Esophagus muscularis mucosa (tissue), 3 donors: ENCODE results near the gene AHSG.

ENCODE experiments used
- POLR2A ChIP-seq: fragments of 450-650 bp; IDR thresholded peaks from one replicate; pipeline ENCODE4 v1.6.1; 2017; ENCODE audit warnings: antibody characterized with exemption, moderate library complexity, mild to moderate bottlenecking, low read depth
- POLR2AphosphoS5 ChIP-seq, 2 donors: sonication (generic); formaldehyde crosslinking; IDR thresholded peaks; one replicate each; pipeline ENCODE4 v1.6.1; 2017; ENCODE audit warnings: antibody characterized with exemption in 2 of 2
- TF ChIP-seq, protein P1 (sequence below), 3 experiments: fragments of 200-600 bp in 2 of 3; fragments of 450-650 bp in 1 of 3; sonication (generic) in 2 of 3; IDR thresholded peaks; one replicate each; pipeline ENCODE4 v1.5.1; 2017 to 2019; ENCODE audit warnings: antibody characterized with exemption in 3 of 3, mild to moderate bottlenecking in 2 of 3, moderate library complexity in 1 of 3

GRCh38 chr3:186590580-186591295, 22.1 kb upstream of the AHSG start:
- TF ChIP-seq, protein P1, sequence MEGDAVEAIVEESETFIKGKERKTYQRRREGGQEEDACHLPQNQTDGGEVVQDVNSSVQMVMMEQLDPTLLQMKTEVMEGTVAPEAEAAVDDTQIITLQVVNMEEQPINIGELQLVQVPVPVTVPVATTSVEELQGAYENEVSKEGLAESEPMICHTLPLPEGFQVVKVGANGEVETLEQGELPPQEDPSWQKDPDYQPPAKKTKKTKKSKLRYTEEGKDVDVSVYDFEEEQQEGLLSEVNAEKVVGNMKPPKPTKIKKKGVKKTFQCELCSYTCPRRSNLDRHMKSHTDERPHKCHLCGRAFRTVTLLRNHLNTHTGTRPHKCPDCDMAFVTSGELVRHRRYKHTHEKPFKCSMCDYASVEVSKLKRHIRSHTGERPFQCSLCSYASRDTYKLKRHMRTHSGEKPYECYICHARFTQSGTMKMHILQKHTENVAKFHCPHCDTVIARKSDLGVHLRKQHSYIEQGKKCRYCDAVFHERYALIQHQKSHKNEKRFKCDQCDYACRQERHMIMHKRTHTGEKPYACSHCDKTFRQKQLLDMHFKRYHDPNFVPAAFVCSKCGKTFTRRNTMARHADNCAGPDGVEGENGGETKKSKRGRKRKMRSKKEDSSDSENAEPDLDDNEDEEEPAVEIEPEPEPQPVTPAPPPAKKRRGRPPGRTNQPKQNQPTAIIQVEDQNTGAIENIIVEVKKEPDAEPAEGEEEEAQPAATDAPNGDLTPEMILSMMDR (IDR thresholded peaks at IDR 0.05), result no peak
- TF ChIP-seq POLR2A (no peak), POLR2AphosphoS5 (IDR thresholded peaks at IDR 0.05) (no peak)
